ENCODE measurements around the gene DIPK1B.

DIPK1B gene

GRCh38 chr9:136674786-136675349 lies 37.5 kb upstream of the DIPK1B start:
- Histone ChIP-seq H3K9me3 (ENCODE audit: insufficient read depth, low read length) (no peaks in the 10 kb centered on the region), H3K36me3 (ENCODE audit: insufficient read depth, insufficient read length, low read length) (peaks cover 42% of the 10 kb centered on the region), H3K27me3 (ENCODE audit: insufficient read depth, insufficient read length) (no peaks in the 10 kb centered on the region), H3K9ac (ENCODE audit: insufficient read length, low read depth) (no peak overlapping the region), H3K4me3 (ENCODE audit: insufficient read length, low read depth) (no peak overlapping the region), H3K4me1 (ENCODE audit: insufficient read depth, insufficient read length) (peaks cover 22% of the 10 kb centered on the region)
- TF ChIP-seq SUZ12 (IDR thresholded peaks at IDR 0.05; ENCODE audit: extremely low read depth, insufficient read depth, insufficient read length) (no peak), ZNF274 (IDR thresholded peaks at IDR 0.05; ENCODE audit: low read depth, low read length) (no peak), YY1 (IDR thresholded peaks at IDR 0.05; ENCODE audit: insufficient read depth, insufficient read length) (no peak)
- no peak for DNase-seq (ENCODE audit: low read depth, low spot score)

GRCh38 chr9:136675477-136676296 lies 36.7 kb upstream of the DIPK1B start:
- no peaks in the 10 kb centered on the region for H3K27me3 ChIP-seq (ENCODE audit: insufficient read depth, insufficient read length)
- TF ChIP-seq YY1 (IDR thresholded peaks at IDR 0.05; ENCODE audit: insufficient read depth, insufficient read length) (no peak), ZNF274 (IDR thresholded peaks at IDR 0.05; ENCODE audit: low read depth, low read length) (no peak), SUZ12 (IDR thresholded peaks at IDR 0.05; ENCODE audit: extremely low read depth, insufficient read depth, insufficient read length) (no peak)
- H3K9ac ChIP-seq (ENCODE audit: insufficient read length, low read depth) = no peak overlapping the region
- no peaks in the 10 kb centered on the region for H3K9me3 ChIP-seq (ENCODE audit: insufficient read depth, low read length)
- H3K36me3 ChIP-seq (ENCODE audit: insufficient read depth, insufficient read length, low read length) = peaks cover 42% of the 10 kb centered on the region
- H3K4me3 ChIP-seq (ENCODE audit: insufficient read length, low read depth) = no peak overlapping the region
- H3K4me1 ChIP-seq (ENCODE audit: insufficient read depth, insufficient read length) = peaks cover 22% of the 10 kb centered on the region
- DNase-seq (ENCODE audit: low read depth, low spot score) = no peak

- Histone ChIP-seq H3K4me1 (ENCODE audit: insufficient read depth, insufficient read length) (peaks cover 23% of the 10 kb centered on the region), H3K4me3 (ENCODE audit: insufficient read length, low read depth) (no peak overlapping the region), H3K9me3 (ENCODE audit: insufficient read depth, low read length) (no peaks in the 10 kb centered on the region), H3K36me3 (ENCODE audit: insufficient read depth, insufficient read length, low read length) (peaks cover 42% of the 10 kb centered on the region), H3K27me3 (ENCODE audit: insufficient read depth, insufficient read length) (no peaks in the 10 kb centered on the region), H3K9ac (ENCODE audit: insufficient read length, low read depth) (peak overlapping the region; percentile 21)
- DNase-seq (ENCODE audit: low read depth, low spot score) = no peak
- TF ChIP-seq SUZ12 (IDR thresholded peaks at IDR 0.05; ENCODE audit: extremely low read depth, insufficient read depth, insufficient read length) = no peak
- TF ChIP-seq YY1 (IDR thresholded peaks at IDR 0.05; ENCODE audit: insufficient read depth, insufficient read length) = no peak
- no peak for TF ChIP-seq ZNF274 (IDR thresholded peaks at IDR 0.05; ENCODE audit: low read depth, low read length)
These were observed 36.0 kb upstream of the DIPK1B start for GRCh38 chr9:136676297-136676794.

- no peak for DNase-seq (ENCODE audit: low read depth, low spot score)
- H3K9ac ChIP-seq (ENCODE audit: insufficient read length, low read depth) = no peak overlapping the region
- TF ChIP-seq YY1 (IDR thresholded peaks at IDR 0.05; ENCODE audit: insufficient read depth, insufficient read length) = no peak
- no peak for TF ChIP-seq ZNF274 (IDR thresholded peaks at IDR 0.05; ENCODE audit: low read depth, low read length)
- TF ChIP-seq SUZ12 (IDR thresholded peaks at IDR 0.05; ENCODE audit: extremely low read depth, insufficient read depth, insufficient read length) = no peak
- H3K36me3 ChIP-seq (ENCODE audit: insufficient read depth, insufficient read length, low read length) = peaks cover 42% of the 10 kb centered on the region
- peaks cover 26% of the 10 kb centered on the region for H3K4me1 ChIP-seq (ENCODE audit: insufficient read depth, insufficient read length)
- H3K9me3 ChIP-seq (ENCODE audit: insufficient read depth, low read length) = no peaks in the 10 kb centered on the region
- H3K4me3 ChIP-seq (ENCODE audit: insufficient read length, low read depth) = no peak overlapping the region
- no peaks in the 10 kb centered on the region for H3K27me3 ChIP-seq (ENCODE audit: insufficient read depth, insufficient read length)
These were observed 35.3 kb upstream of the DIPK1B start for GRCh38 chr9:136676920-136677686.

- H3K9ac ChIP-seq (ENCODE audit: insufficient read length, low read depth) = no peak overlapping the region
- no peaks in the 10 kb centered on the region for H3K27me3 ChIP-seq (ENCODE audit: insufficient read depth, insufficient read length)
- H3K36me3 ChIP-seq (ENCODE audit: insufficient read depth, insufficient read length, low read length) = peaks cover 35% of the 10 kb centered on the region
- H3K4me1 ChIP-seq (ENCODE audit: insufficient read depth, insufficient read length) = peaks cover 28% of the 10 kb centered on the region
- H3K4me3 ChIP-seq (ENCODE audit: insufficient read length, low read depth) = no peak overlapping the region
- no peaks in the 10 kb centered on the region for H3K9me3 ChIP-seq (ENCODE audit: insufficient read depth, low read length)
- no peak for TF ChIP-seq YY1 (IDR thresholded peaks at IDR 0.05; ENCODE audit: insufficient read depth, insufficient read length)
- TF ChIP-seq ZNF274 (IDR thresholded peaks at IDR 0.05; ENCODE audit: low read depth, low read length) = no peak
- no peak for TF ChIP-seq SUZ12 (IDR thresholded peaks at IDR 0.05; ENCODE audit: extremely low read depth, insufficient read depth, insufficient read length)
- no peak for DNase-seq (ENCODE audit: low read depth, low spot score)
These were observed 34.3 kb upstream of the DIPK1B start for GRCh38 chr9:136678034-136678433.

- no peak overlapping the region for H3K4me3 ChIP-seq (ENCODE audit: insufficient read length, low read depth)
- TF ChIP-seq YY1 (IDR thresholded peaks at IDR 0.05; ENCODE audit: insufficient read depth, insufficient read length) (no peak), ZNF274 (IDR thresholded peaks at IDR 0.05; ENCODE audit: low read depth, low read length) (no peak), SUZ12 (IDR thresholded peaks at IDR 0.05; ENCODE audit: extremely low read depth, insufficient read depth, insufficient read length) (no peak)
- H3K4me1 ChIP-seq (ENCODE audit: insufficient read depth, insufficient read length) = peaks cover 34% of the 10 kb centered on the region
- peaks cover 30% of the 10 kb centered on the region for H3K36me3 ChIP-seq (ENCODE audit: insufficient read depth, insufficient read length, low read length)
- H3K9ac ChIP-seq (ENCODE audit: insufficient read length, low read depth) = no peak overlapping the region
- no peaks in the 10 kb centered on the region for H3K9me3 ChIP-seq (ENCODE audit: insufficient read depth, low read length)
- DNase-seq (ENCODE audit: low read depth, low spot score) = no peak
- H3K27me3 ChIP-seq (ENCODE audit: insufficient read depth, insufficient read length) = no peaks in the 10 kb centered on the region
These were observed 33.7 kb upstream of the DIPK1B start for GRCh38 chr9:136678624-136679023.
